T-helper 1 cell treated with Interleukin-12 subunit alpha and Interleukin-12 subunit beta and Interleukin-4 antibody, amounts not matched to agents 30 ng/mL and 1 ng/mL, for 36 hours (primary cell): Measurements from ENCODE around the gene EMSY. TPM values are rescaled to one million over a fixed set of nuclear protein-coding genes. Genes with fewer than 3 reads are reported as not detected.

Source experiments
- intact Hi-C: fragments of 100-400 bp; cut with micrococcal nuclease; formaldehyde crosslinking; loops from one replicate; pipeline ENCODE4 v1.15.1; 2024
- total RNA-seq: library from RNA; stranded (reverse); gene quantifications from 2 replicates; pipeline ENCODE4 v1.2.3, GENCODE V29; 2022

Gene EMSY
- total RNA-seq, 1 donor from 2014 or later = 33.5 TPM

GRCh38 chr11:76523147-76523546 lies 78.3 kb downstream of the EMSY start:
- intact Hi-C loops = no loop called here

GRCh38 chr11:76523786-76524436 lies 79.1 kb downstream of the EMSY start:
- intact Hi-C loops = no loop called here

GRCh38 chr11:76524461-76524860 lies 79.6 kb downstream of the EMSY start:
- intact Hi-C loops = no loop called here

GRCh38 chr11:76524919-76525318 lies 80.1 kb downstream of the EMSY start:
- intact Hi-C loops = no loop called here

GRCh38 chr11:76526878-76527277 lies 82.1 kb downstream of the EMSY start:
- intact Hi-C loops = no loop called here

DNA sequence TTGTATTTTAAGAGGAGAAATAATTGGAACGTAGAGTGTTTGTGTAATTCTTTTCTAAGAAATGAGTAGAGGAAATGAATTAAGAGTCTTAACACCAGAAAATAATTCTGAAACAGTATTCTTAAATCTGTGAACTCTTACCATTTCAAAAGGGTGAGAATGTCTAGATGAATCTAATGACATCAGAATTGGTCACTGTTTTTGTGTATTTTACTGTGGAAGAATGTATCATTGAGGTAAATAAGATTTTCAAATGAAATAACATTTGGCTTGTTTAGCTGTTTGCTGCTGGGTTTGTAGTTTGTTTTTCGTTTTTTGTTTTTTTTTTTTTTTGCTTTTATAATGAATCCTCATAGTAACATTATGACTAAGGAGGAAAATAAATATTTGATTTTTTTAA lies 97.6 kb downstream of the EMSY start:
- intact Hi-C loops = no loop called here

GRCh38 chr11:76543006-76543703 lies 98.3 kb downstream of the EMSY start:
- intact Hi-C loops = no loop called here

DNA sequence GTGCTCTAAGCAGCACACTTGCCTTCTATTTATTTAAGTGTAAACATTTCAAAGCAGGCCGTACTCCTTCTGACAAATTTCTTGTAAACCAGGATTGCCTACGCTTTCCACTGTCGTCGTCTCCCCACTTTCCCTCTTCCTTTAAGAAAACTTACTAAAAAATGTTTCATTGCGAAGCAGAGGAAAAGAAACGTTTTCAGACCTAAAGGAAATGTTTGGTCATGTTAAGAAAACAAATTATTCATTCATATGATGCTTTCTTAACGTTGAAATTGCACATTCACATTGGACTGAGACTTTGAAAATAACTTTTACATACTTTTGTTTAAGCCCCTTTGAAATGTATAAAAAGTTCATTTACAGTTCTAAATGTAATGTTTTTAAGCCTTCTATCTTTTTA lies 106.0 kb downstream of the EMSY start:
- intact Hi-C loops = loop anchor here (1.0 kb wide), 1 partner anchor 130 kb away; no protein-coding TSS in a partner anchor

- intact Hi-C loops = loop anchor here (1.0 kb wide), 1 partner anchor 129 kb away; no protein-coding TSS in a partner anchor
Observed at GRCh38 chr11:76551400-76551799, 106.6 kb downstream of the EMSY start.

DNA sequence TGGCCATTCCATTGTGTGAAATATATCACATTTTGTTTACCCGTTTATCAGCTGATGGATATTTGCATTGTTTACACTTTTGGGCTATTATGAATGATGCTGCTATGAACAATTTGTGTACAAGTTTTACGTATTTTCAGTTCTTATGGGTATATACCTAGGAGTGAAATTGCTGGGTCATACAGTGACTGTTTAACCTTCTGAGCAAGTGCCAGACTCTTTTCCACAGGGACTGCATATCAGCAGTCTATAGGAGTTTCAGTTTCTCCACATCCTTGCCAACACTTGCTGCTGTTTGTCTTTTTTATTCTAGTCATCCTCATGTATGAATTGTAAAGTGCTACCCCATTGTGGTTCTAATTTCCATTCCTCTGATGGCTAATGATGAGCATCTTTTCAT lies 108.2 kb downstream of the EMSY start:
- intact Hi-C loops = no loop called here

DNA sequence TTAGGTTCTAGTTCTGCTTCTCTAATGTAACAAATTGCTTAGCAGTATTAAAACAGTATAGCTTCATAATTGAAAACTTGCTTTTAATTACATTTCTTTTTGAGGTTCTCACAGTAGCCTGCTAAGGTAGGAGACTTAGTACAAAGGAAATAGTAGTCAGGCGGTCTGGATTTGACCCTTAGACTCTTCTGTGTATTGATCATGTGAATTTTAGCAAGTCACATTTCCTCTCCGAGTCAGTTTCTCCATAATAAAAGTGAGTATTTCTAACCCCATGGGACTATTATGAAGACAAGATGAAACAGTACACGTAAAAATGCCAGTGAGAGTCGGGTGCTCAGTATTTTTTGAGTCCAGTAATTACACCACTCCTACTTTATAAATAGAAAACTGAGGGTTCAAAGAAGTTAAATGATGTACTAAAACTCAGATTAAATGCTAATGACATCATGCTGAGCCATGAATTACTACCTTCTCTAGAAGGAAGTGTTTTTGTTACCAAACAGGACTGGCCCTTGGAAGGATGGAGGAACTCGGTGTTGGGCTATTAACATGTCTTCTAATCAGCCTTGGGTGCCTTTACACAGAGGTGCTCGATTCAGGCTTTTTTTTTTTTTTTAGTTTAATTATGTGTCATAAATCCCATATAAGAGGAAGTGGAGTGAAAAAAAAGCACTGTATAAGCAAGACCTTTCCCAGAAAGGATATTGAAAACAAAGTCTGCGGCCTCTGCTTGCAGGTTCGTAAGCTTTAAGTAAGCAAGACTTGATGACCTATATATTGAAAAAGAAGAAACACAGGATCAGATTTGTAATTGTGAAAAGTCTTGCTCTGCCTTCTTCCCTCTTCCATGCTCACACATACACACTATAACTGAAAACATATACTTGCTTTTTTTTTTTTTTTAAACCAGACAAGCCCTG lies 109.0 kb downstream of the EMSY start:
- intact Hi-C loops = no loop called here

- intact Hi-C loops = no loop called here
Observed at GRCh38 chr11:76554767-76555166, 109.9 kb downstream of the EMSY start.

DNA sequence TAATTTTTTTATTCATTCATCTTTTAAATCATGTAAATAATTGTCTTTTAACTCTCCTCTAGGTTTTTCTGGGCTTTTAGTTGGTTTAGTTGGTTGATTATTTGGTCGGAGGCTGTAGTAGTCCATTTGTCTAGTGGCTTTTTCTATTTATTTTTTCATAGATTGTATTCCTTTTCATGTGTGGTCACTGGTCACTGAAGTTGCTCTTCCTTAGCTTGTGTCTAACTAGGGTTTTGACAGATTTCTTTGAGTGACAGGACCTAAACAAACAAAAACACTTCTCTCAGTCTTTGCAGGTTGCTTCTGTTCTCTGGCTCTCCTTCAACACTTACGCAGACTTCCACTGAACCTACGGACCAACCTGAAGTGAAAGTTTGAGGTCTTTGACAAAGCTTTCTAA lies 112.6 kb downstream of the EMSY start:
- intact Hi-C loops = no loop called here

DNA sequence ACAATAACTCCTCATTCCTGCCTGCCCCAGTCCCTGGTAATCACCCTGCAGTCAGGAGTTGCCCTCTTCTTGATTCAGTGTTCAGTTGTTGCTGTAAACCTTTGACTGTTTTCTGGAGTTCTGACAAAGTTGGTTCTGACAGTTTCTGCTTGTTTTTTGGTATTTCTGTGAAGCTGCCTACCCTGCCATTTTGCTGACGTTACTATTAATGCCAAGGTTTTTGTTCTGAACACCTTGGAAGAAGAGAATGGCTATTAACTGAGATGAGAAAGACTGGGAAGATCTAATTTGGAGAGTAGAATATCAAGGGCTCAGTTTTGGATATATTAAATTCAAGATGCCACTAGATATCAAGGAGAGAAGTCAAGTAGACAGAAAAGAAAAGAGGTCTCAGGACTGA lies 113.7 kb downstream of the EMSY start:
- intact Hi-C loops = no loop called here

GRCh38 chr11:76558891-76559290 lies 114.1 kb downstream of the EMSY start:
- intact Hi-C loops = no loop called here

DNA sequence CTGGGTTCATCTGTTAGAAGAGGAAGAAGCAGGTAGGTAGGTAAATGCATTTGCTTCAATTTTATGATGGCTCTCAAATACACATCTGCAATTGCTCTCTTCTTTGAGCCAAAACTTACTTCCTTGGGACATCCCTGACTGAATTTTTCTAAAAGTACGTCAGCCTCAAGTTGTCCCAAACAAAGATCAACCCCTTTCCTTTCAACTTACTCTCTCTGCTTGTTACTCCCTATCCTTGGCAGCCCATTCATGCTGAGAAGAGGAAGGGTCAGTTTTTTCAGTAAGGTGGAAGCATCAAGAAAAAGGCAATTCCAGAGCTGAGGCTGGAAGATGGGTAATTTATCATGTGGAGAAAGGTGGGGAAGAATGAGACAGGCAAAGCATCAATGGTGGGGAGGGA lies 114.5 kb downstream of the EMSY start:
- intact Hi-C loops = no loop called here

DNA sequence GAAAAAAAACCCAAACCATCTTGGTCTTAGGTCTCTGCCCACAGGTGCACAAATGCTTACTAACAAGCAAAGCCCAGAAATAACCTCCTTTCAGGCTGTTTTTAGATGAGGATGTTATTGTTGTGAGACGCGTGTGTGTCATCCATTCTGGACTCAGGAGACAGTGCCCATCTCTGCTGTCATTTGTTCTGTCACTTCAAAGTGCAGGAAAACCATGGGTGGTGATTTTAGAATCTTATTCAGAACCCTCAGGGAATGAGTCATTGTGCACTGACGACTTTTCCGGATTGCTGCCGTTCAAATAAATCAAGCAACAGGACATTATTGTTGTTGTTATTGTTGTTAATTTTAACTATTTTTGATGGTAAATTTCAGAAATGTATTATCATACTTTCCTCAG lies 115.4 kb downstream of the EMSY start:
- intact Hi-C loops = no loop called here

- intact Hi-C loops = no loop called here
Observed at GRCh38 chr11:76561245-76561644, 116.4 kb downstream of the EMSY start.

DNA sequence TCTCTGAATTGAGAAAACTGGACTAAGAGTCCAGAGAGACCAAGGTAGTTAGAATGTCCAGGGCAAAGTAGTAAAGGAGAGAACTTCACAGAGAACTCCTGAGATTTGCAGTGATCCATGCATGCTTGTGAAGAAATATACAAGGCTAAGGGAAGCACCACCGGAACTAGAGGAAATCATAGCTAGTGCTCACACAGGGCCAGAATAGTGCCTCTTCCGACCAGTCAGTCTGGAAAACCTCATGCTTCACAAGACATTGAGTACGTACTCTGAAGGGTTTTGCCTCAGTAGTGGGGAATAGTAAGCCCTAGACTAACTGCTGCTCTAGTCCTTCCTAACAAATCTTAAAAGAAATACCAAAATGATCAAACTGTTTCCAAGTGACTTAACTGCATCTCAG lies 117.7 kb downstream of the EMSY start:
- intact Hi-C loops = no loop called here

- intact Hi-C loops = no loop called here
Observed at GRCh38 chr11:76564364-76564763, 119.5 kb downstream of the EMSY start.

DNA sequence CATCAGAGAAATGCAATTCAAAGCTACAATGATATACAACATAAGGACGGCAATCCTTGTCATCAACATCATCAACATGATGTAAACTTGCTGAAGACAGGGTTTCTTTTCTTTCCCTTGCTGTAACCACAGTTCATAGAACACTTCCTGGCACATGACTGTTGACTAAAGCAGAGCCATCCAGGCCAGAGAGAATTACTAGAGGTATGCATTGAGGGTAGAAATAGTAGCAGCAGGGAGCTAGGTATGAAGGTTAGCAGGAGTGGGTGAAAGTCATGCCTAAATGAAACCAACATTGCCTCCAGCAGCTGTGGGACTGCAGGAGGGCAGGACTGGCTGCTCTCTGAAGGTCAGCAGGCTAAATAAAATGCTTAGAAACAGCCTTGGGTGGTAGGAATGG lies 122.0 kb downstream of the EMSY start:
- intact Hi-C loops = loop anchor here (1.0 to 5.0 kb wide), 2 partner anchors 60 to 122 kb away; partner anchors contain the start of gene EMSY

DNA sequence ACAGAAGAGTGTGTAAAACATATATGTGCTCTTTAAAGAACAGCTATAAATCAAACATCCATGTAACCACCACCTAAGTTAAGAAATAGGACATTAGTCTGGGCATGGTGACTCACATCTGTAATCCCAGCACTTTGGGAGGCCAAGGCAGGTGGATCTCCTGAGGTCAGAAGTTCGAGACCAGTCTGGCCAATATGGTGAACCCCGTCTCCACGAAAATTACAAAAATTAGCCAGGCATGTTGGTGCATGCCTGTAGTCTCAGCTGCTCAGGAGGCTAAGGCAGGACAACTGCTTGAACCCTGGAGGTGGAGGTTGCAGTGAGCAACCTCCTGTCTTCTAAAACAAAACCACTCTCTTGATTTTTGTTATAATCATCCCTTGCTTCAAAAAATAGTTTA lies 122.4 kb downstream of the EMSY start:
- intact Hi-C loops = loop anchor here (5.0 kb wide), 1 partner anchor 60 kb away; no protein-coding TSS in a partner anchor
